ENCODE measurements around the gene ZMYND10. TPM values are rescaled to one million over a fixed set of nuclear protein-coding genes. Genes with fewer than 3 reads are reported as not detected.

The ZMYND10 gene
- total RNA-seq, 1 experiment from 2014 or later = 0.74 TPM

DNA sequence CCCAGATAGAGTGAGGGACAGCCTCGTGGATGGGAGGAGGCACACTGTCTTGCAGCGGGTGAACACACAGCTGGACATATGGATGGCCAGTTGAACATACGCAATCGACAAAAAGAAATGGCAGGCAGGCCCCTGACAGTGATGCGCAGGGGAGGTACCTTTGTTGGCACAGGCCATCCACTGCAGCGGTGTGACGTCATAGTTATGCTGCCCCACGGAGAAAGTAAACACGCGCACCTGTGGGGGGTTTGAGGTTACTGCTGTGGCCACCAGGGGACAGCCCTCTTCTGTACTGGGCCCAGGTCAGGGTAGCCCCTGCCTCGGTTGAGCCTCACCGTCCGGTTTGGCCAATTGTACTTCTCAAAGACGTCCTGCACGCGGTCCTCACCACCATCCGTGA, 33.2 kb upstream of the ZMYND10 start:
- no peak for ATAC-seq
- Mint-ChIP-seq H3K9me3 (no peaks in the 10 kb centered on the region), H3K4me3 (no peak overlapping the region), H3K27me3 (ENCODE audit: low read depth) (no peaks in the 10 kb centered on the region), H3K36me3 (no peaks in the 10 kb centered on the region), H3K4me1 (peaks cover 8% of the 10 kb centered on the region), H3K27ac (no peak overlapping the region)
- DNase-seq (ENCODE audit: low spot score) = no peak
- TF ChIP-seq SMAD4 (CRISPR knock-in tag; IDR thresholded peaks at IDR 0.05) (no peak), PREB (CRISPR knock-in tag; IDR thresholded peaks at IDR 0.05; ENCODE audit: borderline replicate concordance) (no peak), FOXJ3 (CRISPR knock-in tag; IDR thresholded peaks at IDR 0.05; ENCODE audit: borderline replicate concordance) (no peak), GTF2I (CRISPR knock-in tag; conservative IDR thresholded peaks at IDR 0.05) (no peak), CTCF (IDR thresholded peaks at IDR 0.05) (no peak)
- ChIA-PET CTCF (no interaction called here), POLR2A (no interaction called here)

DNA sequence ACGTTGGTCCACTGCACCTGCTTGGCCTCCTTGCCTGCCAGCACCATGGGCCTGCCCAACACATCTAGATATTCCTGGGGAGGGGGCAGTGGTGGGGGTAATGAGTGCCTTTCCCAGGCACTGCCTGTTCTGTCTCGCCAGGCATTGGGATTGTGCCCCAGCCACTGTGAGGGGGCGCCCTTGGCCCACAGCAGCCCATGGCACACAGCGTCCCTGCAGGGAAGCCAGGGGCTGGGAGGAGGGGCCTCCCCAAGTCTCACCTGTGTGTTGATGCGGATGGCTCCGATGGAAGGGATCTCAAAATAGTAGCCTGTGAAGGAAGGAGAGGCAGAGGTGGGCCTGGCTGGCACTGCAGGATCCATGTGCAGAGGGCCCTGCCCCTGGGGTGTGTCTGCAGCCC, 32.5 kb upstream of the ZMYND10 start:
- Mint-ChIP-seq H3K9me3 (no peaks in the 10 kb centered on the region), H3K4me3 (no peak overlapping the region), H3K27me3 (ENCODE audit: low read depth) (no peaks in the 10 kb centered on the region), H3K27ac (no peak overlapping the region), H3K36me3 (no peaks in the 10 kb centered on the region), H3K4me1 (peaks cover 11% of the 10 kb centered on the region)
- peak; percentile 42 for ATAC-seq
- ChIA-PET CTCF (no interaction called here), POLR2A (no interaction called here)
- TF ChIP-seq ZNF219 (CRISPR knock-in tag; IDR thresholded peaks at IDR 0.05; ENCODE audit: borderline replicate concordance) (no peak), CDX4 (CRISPR knock-in tag; IDR thresholded peaks at IDR 0.05; ENCODE audit: borderline replicate concordance) (no peak), TEAD4 (CRISPR knock-in tag; IDR thresholded peaks at IDR 0.05) (no peak)
- TF ChIP-seq, protein P1, sequence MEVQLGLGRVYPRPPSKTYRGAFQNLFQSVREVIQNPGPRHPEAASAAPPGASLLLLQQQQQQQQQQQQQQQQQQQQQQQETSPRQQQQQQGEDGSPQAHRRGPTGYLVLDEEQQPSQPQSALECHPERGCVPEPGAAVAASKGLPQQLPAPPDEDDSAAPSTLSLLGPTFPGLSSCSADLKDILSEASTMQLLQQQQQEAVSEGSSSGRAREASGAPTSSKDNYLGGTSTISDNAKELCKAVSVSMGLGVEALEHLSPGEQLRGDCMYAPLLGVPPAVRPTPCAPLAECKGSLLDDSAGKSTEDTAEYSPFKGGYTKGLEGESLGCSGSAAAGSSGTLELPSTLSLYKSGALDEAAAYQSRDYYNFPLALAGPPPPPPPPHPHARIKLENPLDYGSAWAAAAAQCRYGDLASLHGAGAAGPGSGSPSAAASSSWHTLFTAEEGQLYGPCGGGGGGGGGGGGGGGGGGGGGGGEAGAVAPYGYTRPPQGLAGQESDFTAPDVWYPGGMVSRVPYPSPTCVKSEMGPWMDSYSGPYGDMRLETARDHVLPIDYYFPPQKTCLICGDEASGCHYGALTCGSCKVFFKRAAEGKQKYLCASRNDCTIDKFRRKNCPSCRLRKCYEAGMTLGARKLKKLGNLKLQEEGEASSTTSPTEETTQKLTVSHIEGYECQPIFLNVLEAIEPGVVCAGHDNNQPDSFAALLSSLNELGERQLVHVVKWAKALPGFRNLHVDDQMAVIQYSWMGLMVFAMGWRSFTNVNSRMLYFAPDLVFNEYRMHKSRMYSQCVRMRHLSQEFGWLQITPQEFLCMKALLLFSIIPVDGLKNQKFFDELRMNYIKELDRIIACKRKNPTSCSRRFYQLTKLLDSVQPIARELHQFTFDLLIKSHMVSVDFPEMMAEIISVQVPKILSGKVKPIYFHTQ (CRISPR knock-in tag; IDR thresholded peaks at IDR 0.05) = no peak
- no peak for DNase-seq (ENCODE audit: low spot score)

DNA sequence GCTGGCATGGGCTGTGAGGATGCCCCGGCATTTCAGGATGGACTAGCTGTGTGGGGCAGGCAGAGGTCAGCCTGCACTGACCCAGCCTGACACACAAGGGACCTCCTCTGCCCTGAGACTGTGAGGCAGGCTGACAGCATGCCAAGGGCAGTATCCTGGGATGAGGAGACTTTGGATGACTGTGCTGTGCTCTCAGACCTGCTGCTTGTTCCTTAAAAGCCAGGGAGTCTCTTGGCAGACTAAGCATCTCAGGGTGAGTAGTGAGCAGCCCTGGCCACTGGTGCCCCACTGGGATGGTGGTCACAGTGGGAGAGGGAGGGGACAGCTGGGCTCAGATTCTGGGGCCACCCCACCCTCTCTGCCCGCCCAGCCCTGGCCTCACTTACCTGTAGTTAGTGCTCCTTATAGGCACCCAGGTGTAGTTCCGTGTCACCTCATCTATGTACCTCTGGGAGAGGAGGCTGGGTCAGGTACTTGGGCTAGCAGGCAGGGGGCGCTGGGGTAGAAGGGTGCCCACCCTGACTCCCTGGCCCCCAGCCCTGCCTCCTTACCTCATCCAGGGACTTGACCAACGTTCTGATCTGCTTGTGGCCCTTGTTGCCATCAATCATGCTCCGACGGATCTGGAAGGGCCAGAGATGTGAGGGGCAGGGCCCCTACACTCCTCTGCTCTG, 29.9 kb upstream of the ZMYND10 start:
- no peak overlapping the region for H3K27ac Mint-ChIP-seq
- ATAC-seq (peak; percentile 62), DNase-seq (ENCODE audit: low spot score) (peak; percentile 46)

More for the DNA sequence above, 29.9 kb upstream of the ZMYND10 start:
- no peak for TF ChIP-seq OVOL2 (CRISPR knock-in tag; IDR thresholded peaks at IDR 0.05; ENCODE audit: borderline replicate concordance)
- TF ChIP-seq SOX15 (CRISPR knock-in tag; IDR thresholded peaks at IDR 0.05) = no peak
- TF ChIP-seq CTCF (IDR thresholded peaks at IDR 0.05) = peak; percentile 25; the same call in 1 of the 2 replicates
- no peak overlapping the region for H3K4me3 Mint-ChIP-seq
- ChIA-PET POLR2A (no interaction called here), CTCF (interaction anchor here (0.5 to 2.7 kb wide), 12 partner anchors 8 to 192 kb away, joined by 3 to 15 read pairs (median 3); partner anchors contain the start of gene C3orf18)
- no peaks in the 10 kb centered on the region for H3K36me3 Mint-ChIP-seq
- H3K27me3 Mint-ChIP-seq (ENCODE audit: low read depth) = no peaks in the 10 kb centered on the region; the same call in 1 of the 2 replicates
- peaks cover 28% of the 10 kb centered on the region for H3K4me1 Mint-ChIP-seq
- no peaks in the 10 kb centered on the region for H3K9me3 Mint-ChIP-seq

Data from WTC11 (cell line).